HG03558 (cell line): Measurements from ENCODE around the gene IRS1.
A peak's percentile ranks its signal among the peaks of the same experiment; 100 is the strongest.

ENCODE experiments used
- ATAC-seq: cut with Tn5 transposase; IDR thresholded peaks from one replicate; pipeline ENCODE4 v1.9.1; 2021; ENCODE audit warnings: moderate number of reproducible peaks; ENCODE audit not compliant: unreplicated experiment; ENCODE audit errors: extremely low read depth

The IRS1 gene

DNA sequence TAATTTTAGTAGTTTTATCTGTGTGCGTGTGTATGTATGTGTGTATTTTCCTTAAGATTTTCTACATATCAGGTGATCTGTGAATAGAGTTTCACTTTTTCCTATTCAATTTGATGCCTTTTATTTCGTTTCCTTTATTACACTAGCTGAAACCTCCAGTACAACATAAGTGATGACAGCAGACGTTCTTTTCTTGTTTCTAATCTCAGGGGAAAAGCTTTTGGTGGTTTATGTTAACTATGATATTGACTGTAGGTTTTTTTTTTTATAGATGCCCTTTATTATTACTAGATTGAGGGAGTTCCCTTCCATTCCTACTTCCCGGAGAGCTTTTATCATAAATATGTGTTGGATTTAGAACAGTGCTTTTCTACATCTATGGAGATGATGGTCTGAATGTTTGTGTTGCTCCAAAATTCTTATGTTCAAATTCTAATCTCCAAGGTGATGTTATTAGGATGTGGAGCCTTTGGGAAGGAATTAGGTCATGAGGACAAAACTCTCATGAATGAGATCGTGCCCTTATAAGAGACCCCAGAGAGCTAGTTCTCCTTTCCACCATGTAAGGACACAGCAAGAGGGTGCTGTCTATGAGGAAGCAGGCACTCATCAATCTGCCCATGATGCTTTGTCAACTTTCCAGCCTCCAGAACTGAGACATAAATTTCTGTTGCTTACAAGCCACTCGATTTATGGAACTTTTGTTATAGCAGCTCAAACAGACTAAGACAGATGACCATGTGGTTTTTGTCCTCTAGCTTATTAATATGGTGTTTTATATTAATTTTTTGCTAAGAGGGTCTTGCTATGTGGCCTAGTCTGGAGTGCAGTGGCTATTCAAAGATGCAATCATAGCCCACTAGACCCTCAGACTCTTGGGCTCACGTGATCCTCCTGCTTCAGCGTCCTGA, 30.4 kb upstream of the IRS1 start:
- no peak for ATAC-seq

DNA sequence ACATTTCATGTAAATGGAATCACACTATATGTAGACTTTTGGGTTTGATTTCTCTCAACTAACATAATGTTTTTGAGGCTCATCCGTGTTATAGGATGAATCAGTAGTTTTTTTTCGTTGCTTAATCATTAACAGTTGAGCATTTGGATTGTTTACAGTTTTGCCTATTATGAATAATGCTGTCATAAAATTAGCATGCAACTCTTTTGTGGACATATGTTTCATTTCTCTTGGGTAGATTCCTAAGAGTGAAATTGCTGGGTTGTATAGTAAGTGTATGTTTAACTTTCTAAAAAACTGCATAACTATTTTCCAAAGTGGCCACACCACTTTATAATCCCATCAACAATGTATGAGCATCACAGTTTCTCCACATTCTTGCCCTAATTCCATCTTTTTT, 28.6 kb upstream of the IRS1 start:
- ATAC-seq = no peak

DNA sequence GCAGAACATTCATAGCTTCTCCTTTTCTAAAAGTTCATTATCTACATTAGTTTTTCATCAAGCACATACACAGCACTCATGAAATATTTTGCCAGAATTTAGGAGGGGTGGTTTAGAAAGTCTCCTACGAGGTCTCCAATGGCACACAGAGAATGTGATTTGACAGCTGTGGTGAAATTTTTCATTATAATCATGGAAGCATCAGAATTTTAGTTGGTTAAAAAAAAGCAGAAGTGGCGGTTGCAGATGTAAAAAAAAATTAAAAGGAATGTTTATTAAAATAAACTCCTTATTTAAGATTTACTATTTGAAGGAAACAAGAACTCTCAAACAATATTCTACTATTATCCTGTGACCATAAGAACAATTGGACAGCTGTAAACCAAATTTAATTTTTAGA, 25.4 kb upstream of the IRS1 start:
- ATAC-seq = no peak

DNA sequence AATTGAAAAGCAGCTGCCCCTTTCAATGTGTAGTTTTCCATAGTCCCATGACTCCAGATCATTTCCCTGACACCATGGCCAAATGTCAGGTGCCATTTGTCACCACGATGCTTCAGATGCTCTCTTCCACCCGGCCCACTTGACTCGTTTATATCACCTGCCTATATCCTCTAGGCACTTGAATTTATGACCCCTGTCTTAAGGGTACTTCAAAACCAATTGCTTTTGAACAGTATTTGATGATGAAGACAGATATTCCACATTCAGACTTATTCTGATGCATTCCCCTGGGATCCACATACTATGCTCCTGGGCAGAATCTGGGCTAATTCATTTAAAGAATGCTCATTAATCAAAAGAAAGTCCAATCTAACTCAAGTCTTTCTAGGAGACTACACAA, 19.3 kb upstream of the IRS1 start:
- no peak for ATAC-seq

DNA sequence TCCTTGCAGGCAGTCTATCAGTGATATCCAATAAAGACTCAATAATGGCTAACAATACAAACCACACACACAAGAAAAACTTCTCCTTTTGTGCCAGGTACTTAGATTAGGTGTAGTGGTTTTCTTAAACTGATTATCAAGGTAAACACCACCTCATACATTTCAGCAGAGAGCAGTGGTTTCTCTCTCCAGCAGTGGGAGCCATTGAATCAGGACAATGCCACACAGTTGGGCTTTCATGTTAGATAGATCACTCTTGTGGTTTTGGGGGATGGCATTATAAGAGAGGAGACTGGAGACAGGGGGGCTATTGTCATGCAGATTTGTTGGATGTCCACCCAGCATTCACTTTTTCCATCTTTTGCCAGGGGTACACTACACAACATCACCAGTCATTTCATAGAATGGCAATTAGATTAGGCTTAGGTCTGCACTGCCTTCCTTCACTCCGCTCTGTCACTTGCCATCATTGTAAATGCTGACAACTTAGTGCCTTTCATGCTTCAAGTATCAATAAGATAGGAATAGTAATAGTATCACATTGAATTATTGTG, 13.6 kb upstream of the IRS1 start:
- no peak for ATAC-seq

DNA sequence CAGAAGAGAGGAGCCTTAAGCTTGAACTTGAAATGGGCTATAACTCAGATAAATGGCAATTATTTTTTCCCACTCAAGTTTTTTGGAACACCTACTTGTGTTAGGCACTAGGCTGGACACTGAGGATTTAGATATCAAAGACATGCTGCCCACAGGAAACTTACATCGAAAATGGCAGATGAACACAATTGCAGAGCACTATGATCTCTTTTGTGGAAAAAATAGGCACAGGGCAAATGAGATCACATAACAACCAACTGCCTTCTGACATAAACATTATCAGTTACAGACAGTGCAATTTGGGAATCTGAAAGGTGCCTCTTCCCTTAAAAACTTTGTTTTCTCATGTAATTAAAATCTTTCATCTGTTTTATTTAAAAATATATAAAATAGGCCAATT, 3.8 kb upstream of the IRS1 start:
- no peak for ATAC-seq

DNA sequence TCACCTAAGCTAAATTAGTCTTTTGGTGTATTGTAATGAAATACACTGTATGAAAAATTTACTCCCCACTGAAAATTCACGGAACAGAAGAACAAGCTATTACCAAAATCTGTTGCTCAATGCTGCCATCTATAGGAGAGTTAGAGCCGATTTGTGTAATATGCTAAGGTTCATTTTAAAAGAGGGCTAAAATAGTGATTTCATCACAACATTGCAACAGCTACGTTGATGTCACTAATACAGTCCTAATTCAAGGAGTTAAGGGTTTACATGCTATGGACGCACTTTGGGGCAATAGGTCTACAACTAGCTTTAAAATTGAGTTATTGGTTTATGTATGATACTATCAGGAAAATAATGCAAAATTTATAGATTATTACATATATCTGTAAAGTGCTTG, 3.0 kb upstream of the IRS1 start:
- no peak for ATAC-seq

DNA sequence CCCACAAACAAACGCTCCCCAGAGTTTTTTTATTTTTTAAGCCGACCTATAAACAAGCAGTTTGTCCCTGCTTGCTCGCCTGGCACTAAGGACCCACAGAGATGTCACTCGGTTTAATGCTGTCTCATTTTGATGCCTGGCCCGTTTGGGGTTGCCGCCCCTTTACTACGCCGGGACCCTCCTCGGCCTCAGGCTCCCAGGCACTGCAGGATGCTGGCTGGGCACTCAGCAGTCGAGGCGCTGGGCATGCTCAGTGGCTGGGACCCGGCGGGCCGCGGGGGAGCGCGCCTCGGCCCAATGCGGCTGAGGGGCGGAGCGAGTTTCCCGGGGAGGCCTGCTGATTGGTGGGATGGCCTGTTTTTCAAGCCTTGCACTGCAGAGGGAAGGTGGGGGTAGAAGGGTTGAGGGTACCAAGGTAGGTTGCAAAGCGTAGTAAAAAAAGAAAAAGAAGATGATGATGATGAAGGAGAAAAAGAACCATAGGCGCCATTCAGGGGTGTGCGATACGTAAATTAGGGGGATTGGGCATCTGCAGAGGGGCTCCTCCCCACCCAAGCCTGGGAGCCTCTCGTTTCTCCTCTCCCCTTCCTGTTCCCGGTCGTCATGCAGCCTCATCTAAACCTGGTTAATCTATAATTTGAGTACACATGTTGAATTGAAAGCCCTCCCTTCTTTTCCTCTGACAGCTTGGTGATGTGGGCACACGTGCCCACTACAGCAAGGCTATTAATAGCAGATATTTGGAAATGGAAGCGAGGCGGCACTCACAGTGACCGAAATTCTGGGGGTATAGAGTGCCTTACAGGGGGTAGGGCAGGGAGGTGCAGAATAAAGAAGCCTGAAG, 1.5 kb upstream of the IRS1 start:
- ATAC-seq = peak; percentile 77

DNA sequence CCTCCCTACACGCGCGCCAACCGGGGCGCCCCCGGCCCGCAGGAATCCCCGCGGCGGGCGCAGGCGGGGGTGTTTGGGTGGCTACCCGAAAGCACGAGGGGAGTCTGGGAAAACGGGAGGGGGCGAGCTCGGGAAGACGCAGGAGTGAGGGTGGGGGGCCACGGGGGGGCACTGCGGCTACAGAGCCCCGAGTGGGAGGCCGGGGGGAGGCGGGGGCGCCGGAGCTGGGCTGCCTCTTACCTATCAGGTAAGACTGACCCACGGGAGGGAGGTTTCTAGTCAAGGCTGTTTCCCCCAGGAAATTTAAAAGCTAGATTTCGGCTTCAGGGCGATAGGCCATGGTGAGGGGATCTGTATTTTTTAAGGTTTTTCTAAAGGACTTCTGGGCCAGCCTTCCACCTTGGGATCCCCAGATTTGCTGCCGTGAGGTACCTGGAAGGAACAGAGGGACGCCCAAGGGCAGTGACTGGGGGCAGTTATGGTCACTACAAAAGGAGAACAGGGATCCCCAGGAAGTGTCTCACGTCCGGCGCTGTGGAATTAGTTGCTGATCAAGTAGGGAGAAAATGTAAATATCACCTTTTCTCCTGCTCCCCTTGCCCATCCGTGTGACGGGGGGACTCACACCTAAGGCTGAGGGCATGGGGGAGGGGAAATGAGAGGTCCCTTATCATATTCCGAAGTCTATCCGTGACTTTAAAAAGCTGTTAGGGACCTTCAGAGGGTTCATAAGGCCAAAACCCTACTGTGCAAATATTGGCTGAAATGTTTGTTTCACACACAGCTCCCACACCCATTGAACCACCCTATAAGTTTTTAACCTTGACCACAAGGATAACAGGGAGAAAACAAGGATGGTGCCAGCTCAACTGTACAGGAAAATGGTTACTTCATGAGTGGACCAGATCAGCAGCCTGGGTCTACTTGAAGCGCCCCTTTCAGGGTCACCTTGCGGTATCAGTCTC, 638 bp upstream of the IRS1 start:
- no peak for ATAC-seq

DNA sequence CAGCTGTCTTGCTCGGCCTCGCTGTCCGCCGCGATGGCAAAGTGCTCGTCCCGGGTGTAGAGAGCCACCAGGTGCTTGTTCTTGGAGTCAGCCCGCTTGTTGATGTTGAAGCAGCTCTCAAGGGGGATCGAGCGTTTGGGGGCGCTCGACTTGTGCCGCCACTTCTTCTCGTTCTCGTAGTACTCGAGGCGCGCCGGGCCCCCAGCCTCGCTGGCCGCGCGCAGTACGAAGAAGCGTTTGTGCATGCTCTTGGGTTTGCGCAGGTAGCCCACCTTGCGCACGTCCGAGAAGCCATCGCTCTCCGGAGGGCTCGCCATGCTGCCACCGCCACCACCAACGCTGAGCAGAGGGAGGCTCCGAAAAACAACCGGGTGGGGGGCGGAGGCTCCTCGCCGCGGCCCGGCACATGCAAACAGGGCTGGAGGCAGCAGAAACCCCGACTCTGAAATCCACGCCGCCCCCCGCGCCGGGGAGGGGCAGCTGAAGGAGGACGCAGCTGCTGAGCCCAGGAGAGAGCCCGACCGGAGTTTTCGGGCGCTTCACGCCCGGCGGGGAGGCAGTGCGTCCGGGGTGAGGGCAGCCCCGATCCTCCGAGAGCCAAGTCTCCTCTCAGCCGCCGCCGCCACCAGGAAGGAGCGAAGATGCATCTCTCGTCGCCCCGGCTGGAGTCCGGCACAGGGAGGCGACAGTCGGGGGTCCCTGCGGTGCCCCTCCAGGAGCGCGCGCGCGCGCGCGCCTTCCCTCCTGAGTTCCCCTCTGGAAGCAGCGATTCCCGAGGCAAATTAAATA, 1.0 kb downstream of the IRS1 start:
- no peak for ATAC-seq

DNA sequence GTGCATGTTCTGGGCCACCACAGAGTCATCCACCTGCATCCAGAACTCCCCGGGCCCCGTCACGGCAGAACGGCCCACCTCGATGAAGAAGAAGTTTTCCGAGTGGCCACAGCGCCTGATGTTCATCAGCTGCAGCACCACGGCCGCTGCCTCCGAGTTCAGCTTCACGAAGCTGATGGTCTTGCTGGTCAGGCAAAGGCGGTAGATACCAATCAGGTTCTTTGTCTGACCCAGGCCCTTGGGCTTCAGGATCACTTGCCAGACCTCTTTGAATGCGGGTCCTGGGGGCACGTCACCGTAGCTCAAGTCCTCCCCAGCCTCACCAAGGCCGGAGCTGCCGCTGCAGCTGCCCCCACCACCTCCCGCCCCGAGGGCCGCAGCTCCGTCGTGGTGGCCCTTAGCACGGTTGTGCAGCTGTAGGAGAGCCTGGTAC, 1.6 kb downstream of the IRS1 start:
- no peak for ATAC-seq

DNA sequence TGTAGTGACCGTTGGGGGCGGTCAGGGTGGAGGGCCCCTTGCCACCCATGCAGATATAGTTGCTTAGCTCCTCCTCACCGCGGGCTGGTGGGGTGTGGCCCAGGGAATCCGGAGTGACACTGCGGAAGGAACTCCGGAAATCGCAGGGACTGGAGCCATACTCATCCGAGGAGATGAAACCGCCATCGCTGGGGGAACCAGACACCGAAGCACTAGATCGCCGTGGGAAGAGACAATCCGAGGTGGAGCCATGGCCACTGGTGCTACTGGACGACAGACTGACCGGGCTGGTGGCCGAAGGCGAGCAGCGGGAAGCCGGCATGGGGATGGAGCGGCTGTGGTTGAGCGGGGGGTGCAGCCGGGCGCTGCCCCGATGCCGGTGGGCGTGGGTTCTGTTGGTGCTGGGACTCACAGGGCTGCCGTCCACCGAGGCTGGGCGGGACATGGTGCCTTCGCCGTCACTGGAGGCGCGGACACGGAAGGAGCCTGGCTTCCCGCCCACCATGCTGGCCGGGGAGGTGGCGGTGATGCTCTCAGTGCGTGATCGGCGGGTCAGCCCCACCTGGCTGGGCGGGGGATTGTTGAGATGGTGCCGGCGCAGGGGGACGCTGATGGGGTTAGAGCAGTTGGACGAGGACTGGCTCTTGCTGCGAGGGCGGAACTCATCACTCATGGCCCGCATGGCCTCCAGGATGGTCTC, 2.2 kb downstream of the IRS1 start:
- no peak for ATAC-seq

DNA sequence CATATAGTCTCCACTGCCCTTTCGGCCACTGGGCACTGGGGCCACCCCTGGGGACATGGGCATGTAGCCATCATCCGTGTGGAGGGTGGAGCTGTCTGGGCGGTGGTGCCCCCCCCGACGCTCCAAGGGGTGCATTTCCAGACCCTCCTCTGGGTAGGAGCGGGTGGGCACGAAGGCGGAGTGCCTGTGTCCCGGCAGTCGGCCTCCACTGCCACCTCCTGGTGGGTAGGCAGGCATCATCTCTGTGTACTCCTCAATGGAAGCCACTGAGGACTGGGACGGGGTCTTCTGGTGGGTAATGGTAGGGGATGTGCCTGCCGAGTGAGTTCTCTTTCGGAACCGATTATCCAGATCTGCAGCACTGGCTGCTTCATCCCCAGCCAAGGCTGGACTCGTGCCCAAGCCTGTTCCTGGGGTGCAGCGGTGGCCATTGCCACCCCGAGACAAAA, 2.8 kb downstream of the IRS1 start:
- ATAC-seq = no peak

DNA sequence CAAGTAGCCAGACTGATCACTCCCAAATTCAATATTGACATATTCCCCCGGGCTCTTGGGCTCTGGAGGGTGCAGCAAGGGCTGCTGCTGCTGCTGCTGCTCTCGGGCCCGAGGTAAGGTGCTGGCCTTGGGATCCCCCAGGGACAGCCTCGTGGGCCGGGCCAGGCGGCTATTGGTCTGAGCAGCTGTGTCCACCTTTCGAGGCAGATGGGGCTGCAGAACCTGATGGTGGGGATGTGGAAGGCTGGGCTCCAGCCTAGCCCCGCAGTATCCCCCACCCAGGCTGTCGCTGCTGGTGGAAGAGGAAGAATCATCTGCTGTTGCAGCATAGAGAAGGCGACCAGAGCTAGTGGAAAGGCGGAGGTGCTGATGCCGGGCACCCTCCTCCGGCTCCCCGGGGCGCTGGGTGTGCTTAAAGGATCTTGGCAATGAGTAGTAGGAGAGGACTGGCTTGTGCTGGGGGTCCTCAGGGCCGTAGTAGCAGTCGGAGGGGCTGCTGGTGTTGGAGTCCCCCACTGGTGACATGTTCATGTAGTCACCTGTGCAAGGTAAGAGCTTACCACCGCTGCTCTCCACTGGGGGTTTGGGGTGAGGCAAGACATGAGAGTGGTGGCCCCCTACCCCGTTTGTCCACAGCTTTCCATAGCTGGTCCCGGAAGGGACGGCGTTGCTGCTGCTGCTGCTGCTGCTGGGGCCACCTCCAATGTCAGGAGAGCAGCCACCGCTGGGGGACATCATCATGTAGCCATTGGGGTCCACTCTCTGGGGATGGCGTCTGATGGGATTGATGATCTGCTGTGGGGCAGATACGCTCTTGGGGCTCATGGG, 3.4 kb downstream of the IRS1 start:
- ATAC-seq = no peak

DNA sequence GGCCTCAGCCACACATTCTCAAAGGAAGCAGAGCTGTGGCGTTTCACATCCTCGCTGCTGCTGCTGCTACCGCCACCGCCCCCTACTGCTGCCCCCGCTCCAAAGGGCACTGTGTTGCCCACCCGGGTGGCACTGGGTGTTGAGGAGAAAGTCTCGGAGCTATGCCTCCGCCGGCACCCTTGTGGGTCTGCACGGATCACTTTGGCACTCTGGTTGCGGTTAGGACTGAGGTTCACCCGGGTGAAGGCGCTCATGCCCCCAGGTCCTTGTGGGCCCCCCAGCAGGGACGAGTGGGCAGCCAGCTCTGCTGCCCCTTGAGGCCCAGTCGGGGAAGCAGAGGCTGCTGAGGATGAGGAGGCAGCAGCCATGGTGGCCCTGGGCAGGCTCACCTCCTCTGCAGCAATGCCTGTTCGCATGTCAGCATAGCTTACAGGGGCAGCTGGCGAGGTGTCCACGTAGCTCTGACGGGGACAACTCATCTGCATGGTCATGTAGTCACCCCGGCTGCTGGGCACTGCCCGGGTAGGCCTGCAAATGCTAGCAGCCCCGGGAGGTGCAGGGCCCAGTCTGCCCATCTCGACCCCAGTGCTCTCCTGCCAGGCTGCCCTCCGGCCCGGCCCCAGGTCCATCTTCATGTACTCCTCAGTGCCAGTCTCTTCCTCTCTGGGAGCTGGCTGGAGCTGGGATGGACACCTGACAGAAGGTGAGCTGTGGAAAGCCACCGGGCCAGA, 4.2 kb downstream of the IRS1 start:
- no peak for ATAC-seq

DNA sequence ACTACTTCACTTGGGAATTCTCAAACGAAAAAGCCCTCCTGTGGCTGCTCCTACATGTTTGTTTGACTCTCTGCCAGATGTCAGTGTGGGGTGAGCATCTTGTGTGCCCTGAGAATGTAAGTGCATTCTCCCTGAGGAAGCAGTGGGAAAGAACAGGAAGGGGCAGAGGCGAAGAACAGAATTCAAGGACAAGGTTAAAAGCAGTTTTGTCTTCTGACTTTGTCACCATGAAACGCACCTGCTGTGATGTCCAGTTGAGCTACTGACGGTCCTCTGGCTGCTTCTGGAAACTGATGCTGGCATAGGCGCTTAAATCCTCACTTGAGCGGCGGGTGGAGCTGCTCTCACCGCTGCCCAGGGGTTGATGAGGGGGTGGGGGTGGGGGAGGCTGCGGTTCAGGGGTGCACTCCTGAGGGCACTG, 4.9 kb downstream of the IRS1 start:
- ATAC-seq = no peak

DNA sequence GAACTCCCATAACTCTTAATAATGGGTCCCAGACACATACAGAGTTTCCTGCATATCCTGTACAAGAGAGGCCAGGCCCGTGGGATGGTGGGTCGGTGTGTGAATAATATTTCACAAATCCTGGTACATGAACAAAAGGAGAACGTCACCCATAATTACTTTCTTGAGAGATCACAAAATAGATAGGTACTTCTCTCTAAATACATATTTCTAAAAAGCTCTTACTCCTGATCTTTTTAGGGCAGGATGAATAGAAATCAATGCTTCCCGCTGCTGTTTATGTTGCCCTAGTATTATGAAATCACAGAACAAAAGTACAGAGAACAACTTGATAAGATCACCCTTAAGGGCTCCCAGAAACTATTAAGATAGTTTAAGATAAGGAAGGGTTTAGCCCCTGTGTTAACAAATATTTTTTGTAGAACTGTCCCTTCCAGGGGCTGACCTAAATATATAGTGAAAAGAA, 5.4 kb downstream of the IRS1 start:
- no peak for ATAC-seq
